GM19324 (cell line): ENCODE measurements around the gene CCDC144A.
"Not testable (repeated sequence)": the region's sequence is repeated elsewhere in the genome, so short reads cannot be mapped to it uniquely, and the experiment has no call there.

Experiments
- ATAC-seq: cut with Tn5 transposase; IDR thresholded peaks from one replicate; pipeline ENCODE4 v1.9.1; 2021; ENCODE audit warnings: mild to moderate bottlenecking, moderate library complexity; ENCODE audit not compliant: unreplicated experiment, low FRiP score

The CCDC144A gene

DNA sequence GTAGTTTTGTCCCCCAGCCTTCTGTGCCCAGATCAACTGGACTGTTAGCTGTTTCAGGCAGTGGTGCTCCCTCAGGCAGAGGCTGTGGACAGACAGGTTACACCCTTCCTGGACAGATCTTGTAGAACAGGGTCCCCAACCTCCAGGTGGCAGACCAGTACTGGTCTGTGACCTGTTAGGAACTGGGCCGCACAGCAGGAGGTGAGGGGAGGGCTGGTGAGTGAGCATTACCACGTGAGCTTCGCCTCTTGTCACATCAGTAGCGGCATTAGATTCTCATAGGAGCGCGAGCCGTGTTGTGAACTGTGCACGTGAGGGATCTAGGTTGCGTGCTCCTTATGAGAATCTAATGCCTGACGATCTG lies 61.9 kb downstream of the CCDC144A start:
- ATAC-seq, result not testable (repeated sequence)

GRCh38 chr17:16757520-16757919 lies 67.5 kb downstream of the CCDC144A start:
- not testable (repeated sequence) for ATAC-seq

GRCh38 chr17:16758177-16758576 lies 68.1 kb downstream of the CCDC144A start:
- not testable (repeated sequence) for ATAC-seq

GRCh38 chr17:16768290-16769175 lies 78.5 kb downstream of the CCDC144A start:
- ATAC-seq, result not testable (repeated sequence)

DNA sequence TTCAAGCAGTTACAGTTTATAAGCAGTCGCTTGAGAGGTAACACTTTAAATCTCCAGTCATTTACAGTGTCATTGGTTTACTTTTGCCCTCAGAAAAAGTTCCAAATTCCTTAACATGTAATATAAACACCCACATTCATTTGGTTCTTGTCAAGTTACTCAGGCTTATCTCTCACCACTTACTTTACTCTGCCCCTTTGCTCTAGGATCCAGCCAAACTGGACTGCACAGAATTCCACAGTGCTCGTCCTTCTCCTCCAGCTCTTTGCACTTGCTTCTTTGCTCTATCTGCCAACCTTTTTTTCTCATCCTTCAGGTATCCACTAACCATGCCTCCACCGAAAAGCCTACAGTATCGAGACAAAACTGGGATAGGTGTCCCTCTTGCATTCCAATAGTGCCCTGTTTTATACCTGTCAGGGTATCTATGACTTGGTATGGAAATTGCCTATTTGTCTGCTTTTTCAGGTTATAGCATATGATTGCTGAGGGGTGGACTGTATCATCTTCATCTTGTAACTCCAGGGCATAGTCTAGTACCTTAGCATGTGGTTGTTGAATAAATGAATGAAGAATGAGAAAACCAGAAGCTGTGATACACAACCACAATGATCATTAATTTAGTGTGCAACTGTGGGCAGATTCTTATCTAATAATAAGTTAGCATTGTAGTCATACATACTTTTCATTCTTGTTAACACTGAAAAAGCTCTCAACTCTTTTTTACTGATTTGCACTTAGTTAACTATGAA lies 82.5 kb downstream of the CCDC144A start:
- ATAC-seq, result not testable (repeated sequence)

GRCh38 chr17:16773146-16773522 lies 83.1 kb downstream of the CCDC144A start:
- not testable (repeated sequence) for ATAC-seq

DNA sequence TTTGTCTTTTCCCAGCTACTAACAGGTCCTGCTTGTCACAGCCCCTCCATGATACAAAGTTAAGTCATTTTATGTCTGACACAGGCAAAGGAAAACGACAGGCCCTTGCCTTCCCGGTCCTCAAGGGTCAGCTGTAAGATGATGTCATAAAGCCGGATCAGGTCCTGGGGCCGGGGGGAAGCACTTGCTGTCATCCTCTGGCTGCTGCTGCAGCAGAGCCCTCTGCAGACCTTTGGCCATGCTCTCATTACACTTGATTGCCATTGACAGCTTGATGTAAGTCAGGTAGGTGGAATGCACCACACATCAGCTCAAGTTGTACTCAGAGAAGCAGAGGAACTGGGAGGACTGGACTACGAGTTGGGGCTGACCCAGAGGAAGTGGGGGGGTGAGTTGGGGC lies 97.8 kb downstream of the CCDC144A start:
- not testable (repeated sequence) for ATAC-seq

- ATAC-seq, result not testable (repeated sequence)
Measured at GRCh38 chr17:16788889-16789536, 99.0 kb downstream of the CCDC144A start.

DNA sequence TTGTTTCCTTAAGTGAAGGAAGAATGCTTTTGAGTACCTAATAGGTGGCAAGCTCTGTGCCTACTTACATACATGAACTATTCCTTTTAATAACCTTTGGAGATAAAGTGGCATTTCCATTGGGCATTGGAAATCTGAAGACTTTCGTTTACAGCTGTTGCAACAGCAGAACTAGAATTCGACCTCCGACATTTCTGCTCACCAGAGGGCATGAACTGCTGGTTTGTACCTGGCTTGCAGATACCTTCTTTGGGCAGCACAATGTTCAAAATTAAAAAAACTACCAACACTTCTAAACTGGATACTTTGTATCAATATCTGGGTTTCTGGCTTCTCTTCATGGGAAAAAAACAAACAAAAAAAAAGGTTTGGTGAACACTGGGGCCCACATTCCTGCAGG lies 99.6 kb downstream of the CCDC144A start:
- not testable (repeated sequence) for ATAC-seq

DNA sequence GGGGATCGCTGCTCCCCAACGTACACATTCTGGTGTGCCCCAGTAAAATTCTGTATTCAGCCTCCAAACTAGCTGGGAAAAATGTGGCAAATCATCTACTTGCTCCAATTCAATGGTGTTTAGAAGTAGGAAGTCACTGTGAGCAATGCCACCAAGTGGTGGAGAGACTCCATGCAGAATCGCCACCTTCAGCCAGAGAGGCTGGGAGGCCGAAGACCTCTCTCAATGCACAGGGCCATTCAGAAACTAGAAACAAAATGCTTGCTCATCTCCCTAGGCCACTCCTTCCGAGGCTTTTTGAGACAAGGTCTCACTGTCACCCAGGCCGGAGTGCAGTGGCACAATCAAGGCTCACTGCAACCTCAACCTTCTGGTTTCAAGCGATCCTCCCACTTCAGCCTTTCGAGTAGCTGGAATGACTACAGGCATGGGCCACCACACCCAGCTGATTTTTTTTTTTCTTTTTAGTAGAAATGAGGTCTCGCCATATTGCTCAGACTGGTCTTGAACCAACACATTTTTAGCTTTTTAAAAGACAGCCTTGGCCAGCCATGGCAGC lies 100.4 kb downstream of the CCDC144A start:
- ATAC-seq, result not testable (repeated sequence)

- not testable (repeated sequence) for ATAC-seq
Measured at GRCh38 chr17:16794215-16794614, 104.2 kb downstream of the CCDC144A start.

DNA sequence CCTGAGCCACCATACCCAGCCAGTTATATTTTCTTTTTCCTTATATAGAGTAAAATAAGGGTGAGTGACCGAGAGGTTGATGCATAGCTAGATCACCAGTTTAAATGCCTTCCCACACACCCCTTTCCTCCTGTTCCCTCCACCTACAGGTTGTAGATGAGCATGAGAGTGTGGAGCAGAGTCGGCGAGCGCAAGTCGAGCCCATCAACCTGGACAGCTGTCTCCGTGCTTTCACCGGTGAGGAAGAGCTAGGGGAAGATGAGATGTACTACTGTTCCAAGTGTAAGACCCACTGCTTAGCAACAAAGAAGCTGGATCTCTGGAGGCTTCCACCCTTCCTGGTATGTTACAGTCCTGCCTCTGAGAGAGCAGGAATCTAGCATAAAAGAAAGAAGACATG lies 105.9 kb downstream of the CCDC144A start:
- not testable (repeated sequence) for ATAC-seq

GRCh38 chr17:16804851-16805250 lies 114.8 kb downstream of the CCDC144A start:
- ATAC-seq, result not testable (repeated sequence)

GRCh38 chr17:16806599-16806998 lies 116.6 kb downstream of the CCDC144A start:
- not testable (repeated sequence) for ATAC-seq

GRCh38 chr17:16807620-16808019 lies 117.6 kb downstream of the CCDC144A start:
- not testable (repeated sequence) for ATAC-seq

DNA sequence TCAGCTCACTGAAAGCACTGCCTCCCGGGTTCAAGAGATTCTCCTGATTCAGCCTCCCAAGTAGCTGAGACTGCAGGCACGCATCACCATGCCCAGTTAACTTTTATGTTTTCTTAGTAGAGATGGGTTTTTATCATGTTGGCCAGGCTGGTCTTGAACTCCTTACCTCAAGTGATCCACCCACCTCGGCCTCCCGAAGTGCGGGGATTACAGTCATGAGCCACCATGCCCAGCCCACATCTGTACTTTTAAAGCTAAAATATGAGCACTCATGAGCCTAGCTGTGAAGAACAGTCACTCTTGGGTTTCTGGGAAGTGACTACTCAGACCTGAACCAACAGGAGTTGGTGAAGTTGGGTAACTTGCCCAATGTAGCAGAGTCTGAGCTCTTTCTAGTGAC lies 120.2 kb downstream of the CCDC144A start:
- ATAC-seq, result not testable (repeated sequence)

DNA sequence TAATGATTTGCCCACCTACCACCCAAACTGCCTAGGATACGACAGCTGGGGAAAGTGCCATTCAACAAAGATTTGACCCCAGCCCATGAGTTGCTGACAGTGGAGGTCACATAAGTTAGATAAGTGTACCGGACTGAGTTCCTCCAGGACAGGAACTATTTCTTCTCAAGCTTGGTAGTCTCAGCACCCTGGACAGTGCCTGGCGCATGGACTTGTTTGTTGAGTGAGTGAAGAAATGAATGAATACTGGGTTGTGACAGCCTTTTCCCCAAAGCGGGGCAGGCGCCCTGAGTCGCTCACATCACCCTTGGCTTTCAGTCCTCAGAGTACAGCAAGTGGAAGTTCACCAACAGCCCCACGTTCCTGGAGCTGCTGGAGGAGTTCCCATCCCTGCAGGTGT lies 122.1 kb downstream of the CCDC144A start:
- not testable (repeated sequence) for ATAC-seq

DNA sequence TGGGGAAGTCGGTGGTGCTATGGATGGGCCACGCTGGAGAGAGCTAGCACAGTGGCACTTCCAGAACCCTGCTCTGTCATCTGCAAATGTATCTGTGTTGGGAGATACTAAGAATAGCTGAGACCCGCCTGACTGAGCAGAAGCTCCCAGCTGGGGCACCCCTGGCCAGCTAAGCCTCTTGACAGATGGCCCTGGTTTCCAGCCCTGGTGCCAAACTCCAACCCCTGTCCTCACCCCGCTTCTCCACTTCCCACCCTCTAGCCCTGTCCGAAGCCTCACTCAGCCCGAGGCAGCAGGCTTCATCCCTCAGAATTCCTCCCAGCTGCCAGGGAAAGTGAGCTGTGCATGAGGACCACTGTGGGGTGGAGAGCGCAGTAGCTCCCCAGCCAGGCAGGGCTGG lies 124.4 kb downstream of the CCDC144A start:
- no peak for ATAC-seq

DNA sequence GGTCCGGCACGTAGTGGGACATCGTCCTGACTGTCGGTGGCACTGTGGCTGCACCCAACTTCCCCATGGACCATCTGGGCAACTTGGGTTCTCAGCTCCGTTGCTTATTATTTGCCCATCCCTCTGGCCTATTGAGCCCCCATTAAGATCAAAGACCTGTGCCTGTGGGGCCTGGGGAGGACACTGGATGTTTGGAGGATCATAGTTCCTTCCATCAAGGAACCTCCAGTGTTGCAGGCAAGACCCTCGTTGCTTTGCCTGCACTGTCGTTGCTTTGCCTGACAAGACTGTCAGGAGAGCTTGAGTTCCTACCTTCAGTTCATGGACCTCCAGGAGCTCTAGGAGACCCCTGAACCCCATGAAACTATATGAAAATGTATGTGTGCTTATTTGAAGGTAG lies 127.2 kb downstream of the CCDC144A start:
- no peak for ATAC-seq

DNA sequence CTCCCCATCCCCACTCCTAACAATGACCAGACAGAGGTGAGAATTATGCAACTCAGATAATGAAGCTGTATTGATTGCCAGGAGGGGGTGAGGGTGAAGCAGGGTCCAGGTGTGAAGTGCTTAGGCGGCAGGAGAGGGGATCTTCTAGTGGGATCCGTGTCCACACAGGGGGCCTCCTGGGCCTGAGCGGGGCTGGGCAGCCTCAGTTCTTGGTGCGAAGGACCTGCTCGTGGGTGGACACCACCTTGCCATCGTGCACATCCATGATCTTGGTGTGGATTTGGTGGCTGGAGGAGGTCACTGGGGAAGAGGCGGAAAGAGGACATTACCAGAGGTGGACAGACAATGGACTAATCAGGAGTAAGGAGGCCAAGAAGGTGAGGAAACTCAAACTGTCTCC lies 127.9 kb downstream of the CCDC144A start:
- not testable (repeated sequence) for ATAC-seq

- no peak for ATAC-seq
Measured at GRCh38 chr17:16818340-16818739, 128.3 kb downstream of the CCDC144A start.
